Esophagus muscularis mucosa (tissue), 3 donors: Measurements from ENCODE around the gene HS6ST2.

Experiments
- POLR2A ChIP-seq: fragments of 450-650 bp; IDR thresholded peaks from one replicate; pipeline ENCODE4 v1.6.1; 2017; ENCODE audit warnings: antibody characterized with exemption, moderate library complexity, mild to moderate bottlenecking, low read depth
- TF ChIP-seq, protein P1 (sequence below), 3 experiments: fragments of 200-600 bp in 2 of 3; fragments of 450-650 bp in 1 of 3; sonication (generic) in 2 of 3; IDR thresholded peaks; one replicate each; pipeline ENCODE4 v1.5.1; 2017 to 2019; ENCODE audit warnings: antibody characterized with exemption in 3 of 3, mild to moderate bottlenecking in 2 of 3, moderate library complexity in 1 of 3

DNA sequence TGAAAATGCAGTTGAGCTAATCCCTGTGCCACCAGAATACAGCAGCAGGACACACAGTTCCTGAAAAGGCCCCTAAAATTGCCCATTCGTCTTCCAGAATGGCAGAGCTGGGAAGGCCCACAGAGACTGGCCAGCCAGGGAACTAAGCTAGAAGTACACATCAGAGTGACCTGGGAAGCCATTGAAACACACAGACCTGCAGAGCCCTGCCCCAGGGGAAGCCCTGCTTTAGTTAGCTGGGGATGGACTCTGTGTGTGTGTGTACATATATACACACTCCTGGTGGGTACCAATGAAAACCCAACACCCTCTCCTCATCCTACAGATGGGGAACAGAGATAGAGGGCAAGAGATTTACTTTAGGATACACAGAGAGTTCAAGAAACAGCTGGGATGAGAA, 227.7 kb downstream of the HS6ST2 start:
- no peak for TF ChIP-seq POLR2A
- TF ChIP-seq, protein P1, sequence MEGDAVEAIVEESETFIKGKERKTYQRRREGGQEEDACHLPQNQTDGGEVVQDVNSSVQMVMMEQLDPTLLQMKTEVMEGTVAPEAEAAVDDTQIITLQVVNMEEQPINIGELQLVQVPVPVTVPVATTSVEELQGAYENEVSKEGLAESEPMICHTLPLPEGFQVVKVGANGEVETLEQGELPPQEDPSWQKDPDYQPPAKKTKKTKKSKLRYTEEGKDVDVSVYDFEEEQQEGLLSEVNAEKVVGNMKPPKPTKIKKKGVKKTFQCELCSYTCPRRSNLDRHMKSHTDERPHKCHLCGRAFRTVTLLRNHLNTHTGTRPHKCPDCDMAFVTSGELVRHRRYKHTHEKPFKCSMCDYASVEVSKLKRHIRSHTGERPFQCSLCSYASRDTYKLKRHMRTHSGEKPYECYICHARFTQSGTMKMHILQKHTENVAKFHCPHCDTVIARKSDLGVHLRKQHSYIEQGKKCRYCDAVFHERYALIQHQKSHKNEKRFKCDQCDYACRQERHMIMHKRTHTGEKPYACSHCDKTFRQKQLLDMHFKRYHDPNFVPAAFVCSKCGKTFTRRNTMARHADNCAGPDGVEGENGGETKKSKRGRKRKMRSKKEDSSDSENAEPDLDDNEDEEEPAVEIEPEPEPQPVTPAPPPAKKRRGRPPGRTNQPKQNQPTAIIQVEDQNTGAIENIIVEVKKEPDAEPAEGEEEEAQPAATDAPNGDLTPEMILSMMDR (IDR thresholded peaks at IDR 0.05) = no peak
